Measurements from ENCODE around the gene LYG1.
"Not testable (repeated sequence)": the region's sequence is repeated elsewhere in the genome, so short reads cannot be mapped to it uniquely, and the experiment has no call there.

The LYG1 gene

DNA sequence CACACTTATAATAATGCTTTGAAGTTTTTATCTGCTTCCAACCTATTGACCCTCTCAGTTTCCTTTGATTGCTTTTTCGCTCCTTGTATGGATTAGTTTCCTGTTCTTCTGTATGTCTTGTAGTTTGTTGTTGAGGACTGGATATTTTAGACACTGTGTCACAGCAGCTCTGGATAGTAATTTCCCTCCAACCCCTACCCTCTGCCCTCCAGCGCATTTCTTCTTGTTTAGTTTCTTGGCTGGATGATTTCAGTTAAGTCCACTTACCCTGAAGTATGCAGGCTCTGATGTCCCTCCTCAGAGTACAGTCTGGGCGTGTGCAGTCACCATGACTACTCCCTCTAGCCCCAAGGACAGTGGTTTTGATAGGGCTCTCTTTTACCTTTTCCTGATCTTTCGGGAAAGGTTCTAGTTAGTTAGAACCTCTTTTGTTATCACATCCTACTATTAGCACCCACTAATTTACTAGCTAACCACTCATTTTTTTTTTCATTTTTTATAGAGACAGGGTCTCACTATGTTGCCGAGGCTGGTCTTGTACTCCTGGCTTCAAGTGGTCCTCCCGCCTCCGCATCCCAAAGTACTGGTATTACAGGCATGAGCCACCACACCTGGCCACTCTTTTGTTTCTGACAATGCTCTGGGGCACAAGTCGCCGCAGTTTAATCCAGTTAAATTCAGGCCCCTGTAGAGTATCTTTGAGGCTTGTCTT, 16.3 kb upstream of the LYG1 start:
- Histone ChIP-seq H3K9ac (ENCODE audit: low read depth, low read length) (no peak overlapping the region), H3K4me1 (ENCODE audit: insufficient read depth, low read length) (no peaks in the 10 kb centered on the region), H3K36me3 (ENCODE audit: insufficient read depth, low read length) (no peaks in the 10 kb centered on the region; the same call in 1 of the 2 replicates), H3K9me3 (ENCODE audit: control insufficient read depth, insufficient read depth, low read length) (no peaks in the 10 kb centered on the region)

DNA sequence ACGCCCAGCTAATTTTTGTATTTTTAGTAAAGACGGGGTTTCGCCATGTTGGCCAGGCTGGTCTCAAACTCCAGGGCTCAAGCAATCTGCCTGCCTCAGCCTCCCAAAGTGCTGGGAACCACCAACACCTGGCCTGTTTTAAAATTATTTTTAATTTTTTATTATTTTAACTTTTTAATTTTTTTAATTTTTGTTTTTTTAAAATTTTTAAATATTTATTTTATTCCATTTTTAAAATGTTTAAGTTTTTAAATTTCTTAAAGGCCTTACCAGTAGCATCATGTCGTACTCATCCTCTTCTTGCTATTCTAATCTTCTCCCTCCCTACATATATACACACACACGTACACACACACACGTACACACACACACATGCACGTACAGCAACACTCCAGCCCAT, 1.4 kb downstream of the LYG1 start:
- no peaks in the 10 kb centered on the region for H3K36me3 ChIP-seq (ENCODE audit: insufficient read depth, low read length)
- no peak overlapping the region for H3K9ac ChIP-seq (ENCODE audit: low read depth, low read length)
- no peaks in the 10 kb centered on the region for H3K4me1 ChIP-seq (ENCODE audit: insufficient read depth, low read length)
- no peaks in the 10 kb centered on the region for H3K9me3 ChIP-seq (ENCODE audit: control insufficient read depth, insufficient read depth, low read length)

DNA sequence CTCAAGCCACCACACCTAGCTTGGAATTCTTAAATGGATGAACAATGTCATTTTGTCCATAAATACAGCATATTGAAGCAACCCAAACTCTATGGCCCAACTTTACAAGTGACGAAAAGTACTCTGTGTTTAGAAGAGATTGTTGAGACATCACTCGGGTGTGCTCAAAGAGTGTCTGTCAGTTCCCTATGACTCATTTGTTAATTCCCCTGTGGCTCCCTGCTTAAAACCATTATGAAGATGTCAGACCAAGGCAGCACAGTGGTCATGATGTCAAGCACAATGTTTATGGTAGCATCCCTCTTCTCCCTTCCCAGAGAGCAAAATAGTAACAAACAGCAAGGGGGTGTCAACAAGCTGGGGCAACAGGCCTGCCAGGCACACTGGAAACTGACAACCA, 3.0 kb downstream of the LYG1 start:
- H3K4me1 ChIP-seq (ENCODE audit: insufficient read depth, low read length) = no peaks in the 10 kb centered on the region
- H3K36me3 ChIP-seq (ENCODE audit: insufficient read depth, low read length) = no peaks in the 10 kb centered on the region
- H3K9ac ChIP-seq (ENCODE audit: low read depth, low read length) = no peak overlapping the region
- H3K9me3 ChIP-seq (ENCODE audit: control insufficient read depth, insufficient read depth, low read length) = no peaks in the 10 kb centered on the region

DNA sequence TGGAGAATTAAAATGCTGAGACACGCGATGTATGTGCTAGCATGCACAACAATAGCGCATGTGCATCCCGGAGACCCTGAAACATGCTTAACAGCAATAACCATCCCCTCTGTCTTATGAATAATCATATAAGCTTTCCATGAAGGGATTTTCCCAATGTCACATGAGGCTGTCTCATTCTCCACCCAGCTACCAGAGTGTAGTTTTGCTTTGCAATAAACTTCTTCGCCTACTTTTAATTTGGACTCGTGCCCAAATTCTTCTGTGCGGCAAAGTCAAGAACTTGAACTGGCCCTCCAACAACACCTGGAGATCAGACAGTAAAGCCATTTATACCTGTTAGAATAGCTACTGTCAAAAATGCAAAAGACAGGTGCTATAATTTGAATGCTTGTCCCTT, 15.5 kb downstream of the LYG1 start:
- no peaks in the 10 kb centered on the region for H3K4me1 ChIP-seq (ENCODE audit: insufficient read depth, low read length)
- no peaks in the 10 kb centered on the region for H3K9me3 ChIP-seq (ENCODE audit: control insufficient read depth, insufficient read depth, low read length)
- no peak overlapping the region for H3K9ac ChIP-seq (ENCODE audit: low read depth, low read length)
- no peaks in the 10 kb centered on the region for H3K36me3 ChIP-seq (ENCODE audit: insufficient read depth, low read length)

DNA sequence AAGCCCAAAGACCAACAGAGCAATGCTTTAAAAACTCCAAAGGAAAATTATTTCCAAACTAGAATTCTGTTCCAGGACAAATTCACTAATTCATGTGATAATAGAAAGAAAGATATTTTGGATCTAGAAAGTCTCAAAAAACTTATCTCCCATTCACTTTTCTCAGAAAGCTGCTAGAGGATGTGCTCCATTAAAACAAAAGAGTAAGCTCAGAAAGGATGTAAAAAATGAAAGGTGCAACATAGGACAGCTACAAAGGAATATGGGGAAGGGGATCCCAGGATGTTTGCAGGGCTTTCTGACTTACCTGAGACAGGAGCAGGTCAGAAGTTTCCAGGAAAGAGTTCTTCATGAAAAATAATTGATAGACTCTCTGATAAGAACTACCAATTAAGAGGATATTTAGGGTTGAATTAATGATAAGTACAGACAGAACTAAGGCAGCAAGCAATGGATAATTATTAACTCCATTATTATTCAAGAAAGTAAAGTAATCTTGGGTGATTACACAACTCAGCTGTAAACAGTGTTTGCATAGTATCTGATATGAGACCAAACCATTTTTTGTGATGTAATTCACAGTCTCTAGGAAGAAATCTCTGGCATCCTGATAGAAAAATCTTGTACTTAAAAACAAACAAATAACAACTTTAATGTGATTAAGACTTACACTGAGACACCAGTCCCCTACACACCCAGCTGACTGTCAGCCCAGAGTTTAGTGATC, 20.9 kb downstream of the LYG1 start:
- Histone ChIP-seq H3K4me1 (ENCODE audit: insufficient read depth, low read length) (no peaks in the 10 kb centered on the region), H3K9ac (ENCODE audit: low read depth, low read length) (no peak overlapping the region), H3K36me3 (ENCODE audit: insufficient read depth, low read length) (no peaks in the 10 kb centered on the region), H3K9me3 (ENCODE audit: control insufficient read depth, insufficient read depth, low read length) (peaks cover 7% of the 10 kb centered on the region)

DNA sequence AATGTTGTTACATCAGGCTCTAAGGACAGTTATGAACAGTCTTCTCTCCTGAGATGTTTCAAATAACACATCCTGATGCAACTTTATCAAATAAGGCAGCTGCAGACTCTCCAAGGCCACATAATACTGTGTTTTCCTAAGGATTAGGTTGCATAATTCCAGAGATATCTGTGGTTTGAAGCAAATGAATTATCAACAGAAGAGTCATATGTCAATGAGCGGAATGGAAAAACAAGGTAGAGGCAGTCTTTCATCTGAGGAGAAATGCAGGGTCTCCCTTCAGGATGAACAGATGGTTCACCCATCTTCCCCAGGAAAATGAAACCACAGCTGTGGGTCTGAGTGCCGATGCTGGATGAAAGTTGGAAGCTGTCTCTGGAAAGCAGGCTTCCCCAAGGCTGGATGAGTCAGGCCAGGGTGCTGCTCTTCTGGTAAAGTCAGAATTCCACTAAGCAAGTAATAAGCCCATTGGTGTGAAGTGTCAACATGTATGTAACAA, 22.2 kb downstream of the LYG1 start:
- H3K4me1 ChIP-seq (ENCODE audit: insufficient read depth, low read length) = no peaks in the 10 kb centered on the region
- H3K36me3 ChIP-seq (ENCODE audit: insufficient read depth, low read length) = no peaks in the 10 kb centered on the region
- H3K9me3 ChIP-seq (ENCODE audit: control insufficient read depth, insufficient read depth, low read length) = peaks cover 7% of the 10 kb centered on the region
- H3K9ac ChIP-seq (ENCODE audit: low read depth, low read length) = no peak overlapping the region

DNA sequence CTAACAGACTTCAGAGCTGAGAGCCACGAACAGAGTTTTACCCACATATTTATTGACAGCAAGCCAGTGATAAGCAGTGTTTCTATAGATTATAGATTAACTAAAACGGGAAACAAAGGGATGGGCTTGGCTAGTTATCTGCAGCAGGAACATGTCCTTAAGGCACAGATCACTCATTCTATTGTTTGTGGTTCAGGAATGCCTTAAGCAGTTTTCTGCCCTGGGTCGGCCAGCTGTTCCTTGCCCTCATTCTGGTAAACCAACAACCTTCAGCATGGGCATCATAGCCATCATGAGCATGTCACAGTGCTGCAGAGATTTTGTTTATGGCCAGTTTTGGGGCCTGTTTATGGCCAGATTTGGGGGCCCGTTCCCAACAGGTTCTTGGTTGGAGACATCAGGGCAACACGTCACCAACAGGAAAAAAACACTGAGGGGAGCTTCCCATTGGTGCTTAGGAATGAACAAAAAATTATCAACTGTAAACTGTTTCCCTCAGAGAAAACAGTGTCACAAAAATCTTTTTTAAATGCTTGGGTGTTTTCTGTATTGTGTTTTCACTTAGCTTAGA, 22.7 kb downstream of the LYG1 start:
- H3K36me3 ChIP-seq (ENCODE audit: insufficient read depth, low read length); H3K9me3 ChIP-seq (ENCODE audit: control insufficient read depth, insufficient read depth, low read length); H3K9ac ChIP-seq (ENCODE audit: low read depth, low read length); H3K4me1 ChIP-seq (ENCODE audit: insufficient read depth, low read length): not testable (repeated sequence)

DNA sequence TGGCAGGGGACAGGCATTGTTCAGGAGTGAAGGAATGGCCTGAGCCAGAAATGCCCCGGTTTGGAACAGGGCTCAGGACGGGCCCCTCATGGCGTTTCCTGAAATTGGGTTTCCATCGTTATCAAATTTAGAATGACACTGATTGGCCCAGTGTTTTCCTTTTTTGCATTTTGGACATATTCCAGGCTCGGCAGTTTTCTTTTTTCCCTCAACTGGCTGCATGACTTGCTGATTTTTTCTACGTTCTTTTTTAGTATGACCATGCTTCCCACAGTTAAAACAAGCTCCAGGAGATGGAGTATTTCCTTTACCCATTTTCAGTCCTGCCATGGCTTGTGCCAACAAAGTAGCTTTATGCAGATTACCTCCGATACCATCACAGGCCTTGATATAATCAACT, 25.1 kb downstream of the LYG1 start:
- H3K9ac ChIP-seq (ENCODE audit: low read depth, low read length) = no peak overlapping the region
- H3K4me1 ChIP-seq (ENCODE audit: insufficient read depth, low read length) = no peaks in the 10 kb centered on the region
- H3K9me3 ChIP-seq (ENCODE audit: control insufficient read depth, insufficient read depth, low read length) = peaks cover 10% of the 10 kb centered on the region
- no peaks in the 10 kb centered on the region for H3K36me3 ChIP-seq (ENCODE audit: insufficient read depth, low read length)

DNA sequence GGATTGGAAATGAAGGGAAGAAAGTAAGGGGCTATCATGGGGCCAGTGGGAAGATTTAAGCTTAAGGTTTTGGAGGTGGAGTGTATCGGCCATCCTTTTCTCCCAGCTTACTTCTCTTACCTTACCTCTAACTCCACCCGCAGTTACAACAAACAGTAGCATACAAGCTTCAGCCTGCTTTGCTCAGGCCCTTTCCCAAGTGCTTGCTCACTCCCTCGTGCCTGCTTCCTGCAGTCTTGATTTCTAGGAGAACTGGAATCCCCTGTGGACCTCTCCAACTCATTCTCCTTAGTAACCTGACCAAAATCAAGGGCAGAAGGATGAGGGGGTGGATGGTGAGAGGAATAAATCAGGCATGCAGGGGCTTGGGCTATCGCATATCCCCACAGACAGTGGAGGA, 39.8 kb downstream of the LYG1 start:
- no peaks in the 10 kb centered on the region for H3K9me3 ChIP-seq (ENCODE audit: control insufficient read depth, insufficient read depth, low read length)
- no peaks in the 10 kb centered on the region; the same call in 1 of the 2 replicates for H3K36me3 ChIP-seq (ENCODE audit: insufficient read depth, low read length)
- H3K4me1 ChIP-seq (ENCODE audit: insufficient read depth, low read length) = no peaks in the 10 kb centered on the region
- no peak overlapping the region for H3K9ac ChIP-seq (ENCODE audit: low read depth, low read length)

DNA sequence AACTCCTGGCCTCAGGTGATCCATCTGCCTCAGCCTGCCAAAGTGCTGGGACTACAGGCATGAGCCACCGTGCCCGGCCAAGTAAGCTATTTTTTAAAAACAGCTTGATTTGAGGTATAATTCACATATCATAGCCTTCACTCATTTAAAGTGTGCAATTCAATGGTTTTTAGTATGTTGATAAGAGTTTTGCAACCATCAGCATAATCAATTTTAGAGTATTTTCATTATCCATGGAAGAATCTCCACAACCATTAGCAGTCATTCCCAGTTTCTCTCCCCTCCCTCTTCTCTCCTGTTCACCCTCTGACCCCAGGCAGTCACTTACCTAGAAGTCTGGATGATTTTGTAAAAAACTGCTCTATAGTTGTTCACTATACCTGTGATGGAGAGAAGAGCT, 40.8 kb downstream of the LYG1 start:
- H3K9me3 ChIP-seq (ENCODE audit: control insufficient read depth, insufficient read depth, low read length) = no peaks in the 10 kb centered on the region

DNA sequence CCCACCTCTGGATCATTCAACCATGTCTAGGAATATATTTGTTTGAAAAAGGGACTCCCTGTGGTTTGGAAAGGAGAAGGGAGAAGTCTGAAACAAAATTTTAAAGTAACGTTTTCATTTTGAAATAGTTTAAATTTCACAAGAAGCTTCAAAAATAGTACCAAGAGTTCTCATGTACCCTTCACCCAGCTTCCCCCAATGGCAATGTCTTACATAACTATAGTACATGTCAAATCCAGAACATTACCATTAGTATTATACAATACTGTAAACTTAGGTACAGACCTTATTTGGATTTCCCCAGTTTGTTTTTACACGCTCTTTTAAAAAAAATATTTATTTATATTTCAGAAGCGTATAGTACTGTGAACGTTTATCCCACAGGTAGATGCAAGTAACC, 41.5 kb downstream of the LYG1 start:
- Histone ChIP-seq H3K9me3 (ENCODE audit: control insufficient read depth, insufficient read depth, low read length) (no peaks in the 10 kb centered on the region), H3K9ac (ENCODE audit: low read depth, low read length) (no peak overlapping the region), H3K4me1 (ENCODE audit: insufficient read depth, low read length) (no peaks in the 10 kb centered on the region), H3K36me3 (ENCODE audit: insufficient read depth, low read length) (no peaks in the 10 kb centered on the region; the same call in 1 of the 2 replicates)

More for the DNA sequence above, 40.8 kb downstream of the LYG1 start:
- Histone ChIP-seq H3K9ac (ENCODE audit: low read depth, low read length) (no peak overlapping the region), H3K4me1 (ENCODE audit: insufficient read depth, low read length) (no peaks in the 10 kb centered on the region), H3K36me3 (ENCODE audit: insufficient read depth, low read length) (no peaks in the 10 kb centered on the region; the same call in 1 of the 2 replicates)

DNA sequence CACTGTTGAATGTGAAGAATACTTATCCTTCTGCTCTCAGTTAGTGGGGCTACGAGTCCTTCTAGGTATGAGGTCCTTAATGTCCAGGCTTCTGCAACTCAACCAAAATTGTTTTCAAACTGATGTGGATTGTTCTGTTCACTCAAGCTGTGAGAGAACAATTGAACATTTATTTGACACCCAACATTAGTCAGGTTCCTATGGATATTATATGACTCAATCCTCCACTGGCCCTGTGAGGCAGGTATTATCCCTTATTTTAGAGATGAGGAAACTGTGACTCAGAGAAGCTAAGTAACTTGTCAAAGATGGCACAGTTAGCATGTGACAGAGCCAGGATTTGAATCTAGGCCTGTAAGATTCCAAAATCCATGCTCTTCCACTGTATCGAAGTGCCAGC, 44.3 kb downstream of the LYG1 start:
- Histone ChIP-seq H3K4me1 (ENCODE audit: insufficient read depth, low read length) (no peaks in the 10 kb centered on the region), H3K36me3 (ENCODE audit: insufficient read depth, low read length) (no peaks in the 10 kb centered on the region; the same call in 1 of the 2 replicates), H3K9ac (ENCODE audit: low read depth, low read length) (no peak overlapping the region), H3K9me3 (ENCODE audit: control insufficient read depth, insufficient read depth, low read length) (no peaks in the 10 kb centered on the region)

DNA sequence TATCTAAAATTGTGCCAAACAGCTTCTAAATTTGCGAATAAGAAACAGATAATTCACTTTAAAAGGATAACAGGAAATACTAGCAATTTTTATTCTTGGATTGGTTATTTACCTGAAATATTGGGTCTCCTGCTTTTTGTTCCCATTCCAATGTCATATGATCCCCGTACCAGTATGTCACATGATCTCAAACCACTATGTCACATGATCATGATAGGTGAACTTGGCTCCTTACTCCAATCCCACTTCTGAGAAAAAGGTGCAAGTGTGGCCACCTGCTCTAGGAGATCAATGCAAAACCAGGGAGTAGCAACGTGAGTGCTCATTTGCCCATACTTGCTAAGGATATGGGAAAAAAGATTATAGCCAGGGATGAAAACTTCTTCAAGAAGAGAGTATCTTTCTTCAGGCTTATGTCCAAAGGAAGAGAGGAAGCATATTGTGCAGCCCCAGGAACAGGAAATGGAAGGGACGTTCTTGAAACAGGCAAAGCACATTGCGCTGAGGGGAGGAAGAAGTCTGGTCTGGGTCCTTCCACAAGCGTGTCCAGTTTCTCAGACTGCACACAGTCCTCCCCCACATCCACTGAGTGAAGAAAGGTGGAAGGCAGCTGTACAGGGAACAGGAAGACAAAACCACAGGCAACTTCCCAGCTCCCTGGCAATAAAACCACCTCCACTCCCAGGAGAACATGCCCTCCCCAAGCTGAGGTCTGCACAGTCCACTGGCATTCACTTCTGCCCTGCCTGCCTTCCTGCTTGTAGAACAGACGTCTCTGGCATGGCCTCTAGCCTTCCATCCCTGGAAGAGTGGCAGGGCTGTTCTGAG, 45.3 kb downstream of the LYG1 start, which contains the start of gene LYG2:
LYG2 (minus strand) TSS at position 176 of the 828 bp plus-strand sequence. CDS start 1,406 bp downstream, outside the sequence.
- no peaks in the 10 kb centered on the region for H3K9me3 ChIP-seq (ENCODE audit: control insufficient read depth, insufficient read depth, low read length)
- H3K4me1 ChIP-seq (ENCODE audit: insufficient read depth, low read length) = no peaks in the 10 kb centered on the region
- H3K9ac ChIP-seq (ENCODE audit: low read depth, low read length) = no peak within 1 kb of the TSS
- no peaks in the 10 kb centered on the region; the same call in 1 of the 2 replicates for H3K36me3 ChIP-seq (ENCODE audit: insufficient read depth, low read length)

DNA sequence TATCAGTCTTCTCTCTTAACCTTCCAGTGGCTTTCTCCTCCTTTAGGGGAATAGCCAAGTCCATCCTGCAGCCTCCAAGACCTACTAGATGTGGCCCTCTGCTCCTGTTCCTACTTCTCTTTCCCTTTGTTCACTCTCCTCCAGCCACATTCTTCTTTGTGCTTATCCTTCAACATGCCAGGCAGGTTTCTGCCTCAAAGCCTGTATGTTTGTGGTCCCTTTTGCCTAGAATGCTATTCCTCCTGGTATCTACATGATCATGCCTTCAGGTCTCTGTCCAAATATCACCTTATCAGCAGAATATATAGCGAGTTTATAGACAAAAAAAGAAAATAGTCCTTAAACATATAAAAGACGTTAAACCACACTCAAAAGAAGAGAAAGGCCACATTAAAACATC, 51.0 kb downstream of the LYG1 start:
- Histone ChIP-seq H3K4me1 (ENCODE audit: insufficient read depth, low read length) (no peaks in the 10 kb centered on the region), H3K9ac (ENCODE audit: low read depth, low read length) (no peak overlapping the region), H3K9me3 (ENCODE audit: control insufficient read depth, insufficient read depth, low read length) (no peaks in the 10 kb centered on the region), H3K36me3 (ENCODE audit: insufficient read depth, low read length) (no peaks in the 10 kb centered on the region)

All from ES-I3 (cell line).